H9 (cell line): Measurements from ENCODE around the gene TCF25. TPM values are rescaled to one million over a fixed set of nuclear protein-coding genes. Genes with fewer than 3 reads are reported as not detected.

Experiments used
- DNase-seq: peaks from one replicate; pipeline ENCODE4 v3.0.0-alpha.2; 2017
- H2AFZ ChIP-seq: one replicate; pipeline ENCODE4 v1.6.1; 2013; ENCODE audit warnings: mild to moderate bottlenecking, low read length, control low read depth, moderate library complexity
- H2AK5ac ChIP-seq: 2 replicates; pipeline ENCODE4 v1.6.1; 2013; ENCODE audit warnings: low read length, control low read depth, mixed read lengths; ENCODE audit not compliant: insufficient read length
- H2BK120ac ChIP-seq: one replicate; pipeline ENCODE4 v1.6.1; 2013; ENCODE audit warnings: low read depth, mild to moderate bottlenecking, low read length, control low read depth, inconsistent platforms; ENCODE audit not compliant: poor library complexity, severe bottlenecking
- H2BK12ac ChIP-seq: 2 replicates; pipeline ENCODE4 v1.6.1; 2013; ENCODE audit warnings: low read length, control low read depth, mixed read lengths, low read depth; ENCODE audit not compliant: insufficient read length
- H2BK15ac ChIP-seq: 2 replicates; pipeline ENCODE4 v1.6.1; 2013; ENCODE audit warnings: low read depth, low read length, control low read depth
- H2BK20ac ChIP-seq: one replicate; pipeline ENCODE4 v1.6.1; 2013; ENCODE audit warnings: low read depth, mild to moderate bottlenecking, low read length, control low read depth, inconsistent platforms; ENCODE audit not compliant: poor library complexity, severe bottlenecking
- H2BK5ac ChIP-seq: 2 replicates; pipeline ENCODE4 v1.6.1; 2013; ENCODE audit warnings: low read length, control low read depth, mixed read lengths; ENCODE audit not compliant: insufficient read length
- H3K14ac ChIP-seq: 2 replicates; pipeline ENCODE4 v1.6.1; 2013; ENCODE audit warnings: low read length, control low read depth; ENCODE audit not compliant: insufficient read depth
- H3K18ac ChIP-seq: 2 replicates; pipeline ENCODE4 v1.6.1; 2013; ENCODE audit warnings: low read depth, mild to moderate bottlenecking, mixed read lengths, low read length, control low read depth; ENCODE audit not compliant: insufficient read length
- H3K23ac ChIP-seq: 2 replicates; pipeline ENCODE4 v1.6.1; 2013; ENCODE audit warnings: low read length, control low read depth, mixed read lengths, low read depth; ENCODE audit not compliant: insufficient read length
- H3K23me2 ChIP-seq: 2 replicates; pipeline ENCODE4 v1.6.1; 2013; ENCODE audit warnings: low read depth, mild to moderate bottlenecking, mixed read lengths, low read length, control low read depth; ENCODE audit not compliant: insufficient read length, poor library complexity, severe bottlenecking
- H3K27ac ChIP-seq: 2 replicates; pipeline ENCODE4 v1.5.1; 2013; ENCODE audit warnings: low read length, control low read depth, mixed read lengths, low read depth; ENCODE audit not compliant: insufficient read length
- H3K27me3 ChIP-seq: 2 replicates; pipeline ENCODE4 v1.6.1; 2013; ENCODE audit warnings: low read length, control low read depth, inconsistent platforms; ENCODE audit not compliant: insufficient read depth
- H3K4ac ChIP-seq: 2 replicates; pipeline ENCODE4 v1.6.1; 2013; ENCODE audit warnings: low read depth, mild to moderate bottlenecking, control low read depth, inconsistent platforms, low read length, moderate library complexity
- H3K4me1 ChIP-seq: 2 replicates; pipeline ENCODE4 v1.6.1; 2013; ENCODE audit warnings: low read length, control low read depth, inconsistent platforms; ENCODE audit not compliant: insufficient read depth
- H3K4me2 ChIP-seq: 2 replicates; pipeline ENCODE4 v1.6.1; 2013; ENCODE audit warnings: low read length, control low read depth, mixed read lengths; ENCODE audit not compliant: insufficient read length, insufficient read depth
- H3K56ac ChIP-seq: 2 replicates; pipeline ENCODE4 v1.6.1; 2013; ENCODE audit warnings: low read depth, mild to moderate bottlenecking, mixed read lengths, low read length, control low read depth; ENCODE audit not compliant: insufficient read length
- H3K79me1 ChIP-seq: 2 replicates; pipeline ENCODE4 v1.6.1; 2013; ENCODE audit warnings: low read depth, mild to moderate bottlenecking, moderate library complexity, low read length, control low read depth, inconsistent platforms; ENCODE audit not compliant: insufficient read depth, poor library complexity, severe bottlenecking
- H3K79me2 ChIP-seq: 2 replicates; pipeline ENCODE4 v1.6.1; 2013; ENCODE audit warnings: low read length, control low read depth, inconsistent platforms; ENCODE audit not compliant: insufficient read depth
- H3K9ac ChIP-seq: 2 replicates; pipeline ENCODE4 v1.6.1; 2013; ENCODE audit warnings: low read length, control low read depth, mixed read lengths; ENCODE audit not compliant: insufficient read length; ENCODE audit errors: extremely low read depth
- H3K9me3 ChIP-seq: one replicate; pipeline ENCODE4 v1.6.1; 2013; ENCODE audit warnings: low read depth, low read length, inconsistent platforms; ENCODE audit not compliant: control insufficient read depth
- H3T11ph ChIP-seq: one replicate; pipeline ENCODE4 v1.6.1; 2013; ENCODE audit warnings: mild to moderate bottlenecking, low read length, control low read depth, inconsistent platforms
- H4K20me1 ChIP-seq: one replicate; pipeline ENCODE4 v1.6.1; 2013; ENCODE audit not compliant: control insufficient read depth, insufficient read length, insufficient read depth
- H4K5ac ChIP-seq: 2 replicates; pipeline ENCODE4 v1.6.1; 2013; ENCODE audit warnings: low read depth, mild to moderate bottlenecking, mixed read lengths, low read length, control low read depth; ENCODE audit not compliant: insufficient read length
- H4K8ac ChIP-seq: replicated peaks from 2 replicates; pipeline ENCODE4 v1.6.1; 2013; ENCODE audit warnings: low read length, control low read depth, mixed read lengths, low read depth; ENCODE audit not compliant: insufficient read length
- H4K91ac ChIP-seq: 2 replicates; pipeline ENCODE4 v1.6.1; 2013; ENCODE audit warnings: low read depth, mild to moderate bottlenecking, moderate library complexity, mixed read lengths, low read length, control low read depth; ENCODE audit not compliant: insufficient read length
- H3K27ac Mint-ChIP-seq, 3 experiments: 2 replicates in 2 of 3; 3 replicates in 1 of 3; pipeline ENCODE4 v1.8.0; 2020 to 2021; ENCODE audit warnings: mixed read lengths in 3 of 3, mild to moderate bottlenecking in 1 of 3, moderate library complexity in 1 of 3
- H3K27me3 Mint-ChIP-seq: 2 replicates; pipeline ENCODE4 v1.8.0; 2021; ENCODE audit warnings: low read depth, mild to moderate bottlenecking, moderate library complexity, mixed read lengths
- H3K36me3 Mint-ChIP-seq, 3 experiments: 2 replicates in 2 of 3; 3 replicates in 1 of 3; pipeline ENCODE4 v1.8.0; 2020 to 2021; ENCODE audit warnings: low read depth in 3 of 3, mixed read lengths in 3 of 3; ENCODE audit not compliant: insufficient read depth in 1 of 3
- H3K4me1 Mint-ChIP-seq, 2 experiments: 2 replicates each; pipeline ENCODE4 v1.8.0; 2020; ENCODE audit warnings: mixed read lengths in 2 of 2
- H3K4me3 Mint-ChIP-seq, 2 experiments: 2 replicates in 1 of 2; 3 replicates in 1 of 2; pipeline ENCODE4 v1.8.0; 2020 to 2021; ENCODE audit warnings: mild to moderate bottlenecking in 2 of 2, mixed read lengths in 2 of 2, moderate library complexity in 1 of 2
- H3K9me3 Mint-ChIP-seq, 2 experiments: 2 replicates in 1 of 2; 3 replicates in 1 of 2; pipeline ENCODE4 v1.8.0; 2020; ENCODE audit warnings: mild to moderate bottlenecking in 2 of 2, mixed read lengths in 2 of 2, moderate library complexity in 1 of 2
- WGBS: extraction: QIAGEN DNeasy Blood & Tissue Kit; methylation state at CpG from one replicate; pipeline ENCODE4 v1.1.7; 2013; ENCODE audit warnings: missing lambda C conversion rate, low lambda C conversion rate, mixed read lengths; ENCODE audit not compliant: insufficient read length; ENCODE audit errors: extremely low coverage; 5-methylcytosine and 5-hydroxymethylcytosine counted together
- total RNA-seq: library from RNA; stranded (reverse); gene quantifications from 2 replicates; pipeline ENCODE4 v1.2.1, GENCODE V29; 2021
- TF ChIP-seq, protein P1 (sequence below): fragments of 200-600 bp; sonication (generic); conservative IDR thresholded peaks from 3 replicates; pipeline ENCODE4 v1.8.0; 2021; ENCODE audit warnings: antibody characterized with exemption, mild to moderate bottlenecking

The TCF25 gene
- total RNA-seq, 1 experiment from 2014 or later, result 109 TPM

DNA sequence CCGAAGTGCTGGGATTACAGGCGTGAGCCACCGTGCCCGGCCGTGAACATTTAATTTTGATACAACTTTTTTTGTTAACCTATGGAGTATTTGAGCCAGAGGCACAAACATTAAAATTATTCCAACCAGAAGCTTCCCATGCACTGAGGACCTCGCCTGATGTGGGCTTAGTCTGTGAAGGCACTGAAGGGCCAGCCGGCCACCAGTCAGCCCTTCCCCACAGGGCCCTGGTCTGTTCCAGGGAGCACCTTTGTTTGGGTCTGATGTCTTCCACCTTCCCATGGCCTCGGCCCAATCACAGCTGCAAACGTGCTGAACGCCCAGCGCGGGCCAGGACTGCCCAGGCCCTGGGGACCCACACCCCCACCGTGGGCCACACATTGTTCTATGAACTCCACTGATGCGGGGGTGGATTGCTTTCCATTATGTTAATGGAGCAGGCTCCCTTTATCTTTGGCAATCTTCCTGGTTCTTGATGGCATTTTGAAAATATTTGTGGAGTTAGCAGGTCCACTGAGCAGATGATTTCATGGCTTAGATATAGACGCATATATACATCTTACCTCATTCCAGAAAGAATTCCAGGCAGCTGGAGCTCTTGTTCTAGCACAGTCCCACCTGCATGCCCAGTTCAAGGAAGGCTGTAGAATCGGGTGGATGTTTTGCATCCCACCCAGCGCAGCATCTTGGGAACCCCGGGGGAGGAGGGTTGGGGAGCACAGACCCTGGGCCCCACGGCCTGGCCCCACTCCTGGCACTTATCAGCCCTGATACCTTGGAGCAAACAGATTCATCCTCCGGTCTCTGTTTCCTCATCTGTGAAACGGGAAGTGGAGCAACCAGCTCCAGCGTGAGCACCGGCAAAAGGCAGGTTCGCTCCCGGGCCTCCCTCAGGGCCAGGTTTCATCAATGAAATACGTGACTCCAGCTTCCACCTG, 30.7 kb upstream of the TCF25 start:
- Histone ChIP-seq H4K8ac (no peak overlapping the region), H2AFZ (no peak overlapping the region), H3K23ac (no peak overlapping the region), H3K18ac (no peak overlapping the region), H3K4me1 (no peaks in the 10 kb centered on the region; the same call in 1 of the 2 replicates), H3K14ac (no peak overlapping the region), H2BK20ac (no peak overlapping the region), H3K27me3 (no peaks in the 10 kb centered on the region), H3K9ac (no peak overlapping the region), H4K5ac (no peak overlapping the region), H3K56ac (no peak overlapping the region), H3K27ac (no peak overlapping the region), H4K20me1 (peaks cover 4% of the 10 kb centered on the region), H4K91ac (no peak overlapping the region), H2AK5ac (no peak overlapping the region), H2BK5ac (no peak overlapping the region), H3T11ph (no peak overlapping the region), H3K79me2 (no peaks in the 10 kb centered on the region), H2BK120ac (no peak overlapping the region), H3K4me2 (no peak overlapping the region), H3K9me3 (no peaks in the 10 kb centered on the region), H2BK12ac (no peak overlapping the region), H3K79me1 (no peaks in the 10 kb centered on the region), H3K23me2 (no peaks in the 10 kb centered on the region), H2BK15ac (no peak overlapping the region), H3K4ac (no peak overlapping the region)
- H3K4me1 Mint-ChIP-seq, result peaks cover 9 to 12% of the 10 kb centered on the region in 2 experiments
- DNase-seq, result peak; percentile 22
- peaks cover 0 to 3% (median 0%) of the 10 kb centered on the region in 3 experiments; a peak in 1 of 7 replicates for H3K36me3 Mint-ChIP-seq
- no peak overlapping the region for H3K4me3 Mint-ChIP-seq
- no peak overlapping the region for H3K27ac Mint-ChIP-seq
- TF ChIP-seq, protein P1, sequence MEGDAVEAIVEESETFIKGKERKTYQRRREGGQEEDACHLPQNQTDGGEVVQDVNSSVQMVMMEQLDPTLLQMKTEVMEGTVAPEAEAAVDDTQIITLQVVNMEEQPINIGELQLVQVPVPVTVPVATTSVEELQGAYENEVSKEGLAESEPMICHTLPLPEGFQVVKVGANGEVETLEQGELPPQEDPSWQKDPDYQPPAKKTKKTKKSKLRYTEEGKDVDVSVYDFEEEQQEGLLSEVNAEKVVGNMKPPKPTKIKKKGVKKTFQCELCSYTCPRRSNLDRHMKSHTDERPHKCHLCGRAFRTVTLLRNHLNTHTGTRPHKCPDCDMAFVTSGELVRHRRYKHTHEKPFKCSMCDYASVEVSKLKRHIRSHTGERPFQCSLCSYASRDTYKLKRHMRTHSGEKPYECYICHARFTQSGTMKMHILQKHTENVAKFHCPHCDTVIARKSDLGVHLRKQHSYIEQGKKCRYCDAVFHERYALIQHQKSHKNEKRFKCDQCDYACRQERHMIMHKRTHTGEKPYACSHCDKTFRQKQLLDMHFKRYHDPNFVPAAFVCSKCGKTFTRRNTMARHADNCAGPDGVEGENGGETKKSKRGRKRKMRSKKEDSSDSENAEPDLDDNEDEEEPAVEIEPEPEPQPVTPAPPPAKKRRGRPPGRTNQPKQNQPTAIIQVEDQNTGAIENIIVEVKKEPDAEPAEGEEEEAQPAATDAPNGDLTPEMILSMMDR, result no peak
- no CpG with 5 or more reads among the region's 26 CpGs for WGBS
- no peaks in the 10 kb centered on the region for H3K9me3 Mint-ChIP-seq
- peaks cover 2% of the 10 kb centered on the region; the same call in 1 of the 2 replicates for H3K27me3 Mint-ChIP-seq
